ENCODE measurements around the gene TSPOAP1. TPM values are rescaled to one million over a fixed set of nuclear protein-coding genes. Genes with fewer than 3 reads are reported as not detected.

The TSPOAP1 gene
- total and polyA plus RNA-seq, 4 donors, result 22.6 to 123 (median 69.7) TPM

DNA sequence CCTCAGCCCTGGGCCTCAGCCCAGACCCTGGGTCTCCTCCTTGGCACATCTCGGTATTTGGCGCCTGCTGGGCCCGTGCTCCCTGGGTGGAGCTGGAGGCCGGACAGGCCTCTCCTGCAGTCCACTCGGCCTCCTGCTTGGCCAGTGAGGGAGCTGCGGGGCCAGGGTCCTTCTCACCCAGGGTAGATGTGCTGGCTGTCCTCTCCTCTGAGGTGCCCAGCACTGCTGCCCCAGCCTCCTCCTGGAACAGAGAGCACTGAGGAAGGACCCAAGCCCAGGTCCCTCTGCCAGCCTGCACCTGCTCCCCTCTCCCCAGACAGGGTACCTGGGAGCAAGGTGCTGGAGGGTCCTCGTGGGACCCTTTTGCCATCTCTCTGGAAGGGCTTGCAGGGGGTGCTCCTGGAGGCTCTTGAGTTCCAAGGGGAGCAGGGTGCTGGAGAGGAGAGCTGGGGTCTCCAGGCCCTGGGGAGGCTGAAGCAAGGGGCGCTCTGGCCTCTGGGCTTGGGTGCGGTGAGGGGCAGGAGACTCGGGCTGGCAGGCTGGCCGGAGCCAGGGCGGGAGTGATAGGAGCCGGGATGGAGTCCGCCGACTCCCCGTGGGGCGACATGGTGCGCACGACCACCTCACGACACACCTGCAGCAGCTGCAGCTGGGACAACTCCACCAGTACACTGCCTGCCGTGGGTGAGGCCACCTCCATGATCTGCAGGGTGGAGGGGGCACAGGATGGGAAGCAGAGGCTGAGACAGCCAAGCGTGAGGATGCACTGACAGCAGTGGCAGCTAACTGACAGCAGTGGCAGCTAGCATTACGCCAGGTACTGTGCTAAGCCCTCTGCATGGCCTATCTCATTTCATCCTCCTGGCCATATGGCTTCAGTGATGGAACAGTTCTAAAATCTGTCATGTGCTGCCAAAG lies 17.8 kb downstream of the TSPOAP1 start:
- no peaks in the 10 kb centered on the region for H3K9me3 ChIP-seq (ENCODE audit: control insufficient read depth, insufficient read depth, low read length)
- H3K27me3 ChIP-seq (ENCODE audit: control insufficient read depth, insufficient read depth, low read length), result no peaks in the 10 kb centered on the region
- H3K4me1 ChIP-seq (ENCODE audit: control insufficient read depth, insufficient read depth, low read length), result no peaks in the 10 kb centered on the region
- no peak overlapping the region for H3K4me3 ChIP-seq (ENCODE audit: low read depth, low read length)
- 91% methylated on average over 20 of the region's 23 CpGs for WGBS (ENCODE audit: insufficient coverage)
- DNase-seq (ENCODE audit: low read depth in 4 of 6, low spot score in 6 of 6), result no peak
- peaks cover 81% of the 10 kb centered on the region for H3K36me3 ChIP-seq (ENCODE audit: control insufficient read depth, insufficient read depth, low read length)
- no peak overlapping the region for H3K27ac ChIP-seq (ENCODE audit: low read depth, low read length)

DNA sequence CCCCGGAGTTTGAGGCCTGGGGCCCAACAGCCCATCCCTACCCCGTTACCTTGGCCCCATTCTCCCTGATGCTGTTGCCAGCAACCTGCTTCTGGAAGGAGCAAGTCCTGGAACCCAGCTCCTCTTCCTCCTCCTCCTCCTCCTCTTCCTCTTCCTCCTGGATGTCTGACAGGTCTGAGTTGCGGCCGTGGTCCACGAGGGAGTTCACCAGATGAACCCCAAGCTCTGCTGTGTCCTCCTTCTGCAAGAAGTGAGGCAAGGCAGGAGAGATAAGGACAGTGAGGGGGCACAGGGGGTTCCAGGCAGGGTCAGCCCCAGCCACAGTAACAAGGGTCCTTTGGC lies 18.7 kb downstream of the TSPOAP1 start:
- H3K27me3 ChIP-seq (ENCODE audit: control insufficient read depth, insufficient read depth, low read length), result no peaks in the 10 kb centered on the region
- no peaks in the 10 kb centered on the region for H3K9me3 ChIP-seq (ENCODE audit: control insufficient read depth, insufficient read depth, low read length)
- no peak for DNase-seq (ENCODE audit: low read depth in 4 of 6, low spot score in 6 of 6)
- peaks cover 82% of the 10 kb centered on the region for H3K36me3 ChIP-seq (ENCODE audit: control insufficient read depth, insufficient read depth, low read length)
- no peaks in the 10 kb centered on the region for H3K4me1 ChIP-seq (ENCODE audit: control insufficient read depth, insufficient read depth, low read length)
- 93% methylated on average over 5 of the region's 5 CpGs for WGBS (ENCODE audit: insufficient coverage)
- no peak overlapping the region for H3K4me3 ChIP-seq (ENCODE audit: low read depth, low read length)
- H3K27ac ChIP-seq (ENCODE audit: low read depth, low read length), result no peak overlapping the region

DNA sequence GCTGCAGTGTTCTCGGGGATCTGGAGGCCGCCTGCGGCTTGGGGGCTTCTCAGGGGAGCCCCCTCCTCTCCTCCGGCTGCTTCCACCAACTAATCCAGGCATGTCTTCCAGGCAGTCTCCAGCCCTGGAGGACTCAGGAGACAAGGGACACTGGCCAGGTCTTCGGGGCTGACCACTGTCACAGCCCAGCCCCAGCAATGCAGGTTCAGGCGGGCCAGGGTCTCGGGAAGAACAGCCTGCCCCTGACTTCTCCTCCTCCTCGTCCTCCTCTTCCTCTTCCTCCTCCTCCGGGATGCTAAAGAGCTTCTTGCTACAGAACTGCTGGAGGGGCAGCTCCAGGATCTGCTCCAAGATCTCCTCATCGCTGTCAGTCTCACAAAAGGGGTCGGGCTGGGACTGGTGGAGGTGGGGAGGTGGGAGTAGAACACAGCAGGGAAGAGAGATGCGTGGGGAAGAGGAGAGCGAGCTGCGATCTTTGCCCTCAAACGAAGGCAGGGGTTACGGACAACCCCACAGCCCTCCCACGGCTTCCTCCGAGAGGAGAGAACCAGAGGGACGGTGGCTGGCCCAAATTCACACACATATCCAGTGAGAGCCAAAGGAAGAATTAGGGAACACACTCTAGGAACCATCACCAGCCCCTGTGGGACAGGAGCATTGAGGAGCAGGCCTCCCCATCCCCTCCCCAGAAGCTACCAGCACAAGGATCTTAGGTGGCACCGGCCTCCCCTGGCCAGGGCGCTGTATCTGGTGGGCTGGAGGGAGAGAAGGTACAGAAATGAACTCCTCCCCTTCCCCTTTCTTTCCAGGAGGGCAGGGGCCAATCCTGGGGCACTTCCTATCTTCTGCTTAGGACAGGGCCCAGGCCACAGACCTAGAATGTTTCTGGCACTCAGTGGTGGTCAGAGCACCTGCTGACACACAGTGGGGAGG lies 19.3 kb downstream of the TSPOAP1 start:
- no peak overlapping the region for H3K27ac ChIP-seq (ENCODE audit: low read depth, low read length)
- no peak for DNase-seq (ENCODE audit: low read depth in 4 of 6, low spot score in 6 of 6)
- no peaks in the 10 kb centered on the region for H3K9me3 ChIP-seq (ENCODE audit: control insufficient read depth, insufficient read depth, low read length)
- no peaks in the 10 kb centered on the region for H3K27me3 ChIP-seq (ENCODE audit: control insufficient read depth, insufficient read depth, low read length)
- H3K4me1 ChIP-seq (ENCODE audit: control insufficient read depth, insufficient read depth, low read length), result peaks cover 5% of the 10 kb centered on the region
- H3K4me3 ChIP-seq (ENCODE audit: low read depth, low read length), result no peak overlapping the region
- peaks cover 83% of the 10 kb centered on the region for H3K36me3 ChIP-seq (ENCODE audit: control insufficient read depth, insufficient read depth, low read length)
- WGBS (ENCODE audit: insufficient coverage), result 76% methylated on average over 16 of the region's 21 CpGs

DNA sequence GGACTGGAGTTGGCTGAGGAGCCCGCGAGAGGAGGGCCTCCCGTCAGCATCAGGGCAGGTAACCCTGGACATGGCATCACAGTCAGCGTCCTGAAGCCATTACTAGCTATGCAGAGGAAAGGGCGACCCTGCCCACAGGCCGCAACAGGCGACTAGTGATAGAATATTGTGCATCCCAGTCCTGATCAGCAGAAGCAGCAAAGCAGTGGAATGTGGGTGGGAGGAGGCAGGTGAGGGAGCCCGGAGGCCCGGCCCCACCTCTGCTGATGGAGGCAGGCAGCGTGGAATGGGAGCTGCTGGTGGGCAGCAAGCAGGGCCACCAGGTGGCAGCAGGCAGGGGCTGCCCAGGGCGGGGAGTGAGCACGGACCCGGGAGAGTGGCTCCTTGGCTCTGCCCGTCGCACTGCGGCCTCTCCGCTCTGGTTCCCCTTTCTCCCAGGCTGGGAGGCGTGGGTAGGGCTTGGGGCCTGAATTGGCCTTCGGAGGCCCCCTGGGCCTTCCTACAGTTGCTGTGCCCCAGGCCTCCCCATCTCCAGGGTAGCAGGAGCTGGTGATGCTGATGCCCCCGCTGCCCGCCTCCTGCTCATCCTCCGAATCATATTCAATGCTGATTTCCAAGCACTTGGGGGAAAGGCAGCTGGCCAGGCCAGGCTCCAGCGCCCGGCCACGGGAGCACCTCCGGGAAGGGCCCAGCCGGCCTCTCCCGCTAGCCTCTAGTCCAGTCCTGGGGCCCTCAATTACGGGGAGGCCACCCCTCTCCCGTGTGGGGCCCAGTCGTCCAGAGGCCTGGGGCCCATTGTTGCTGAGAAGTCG lies 20.2 kb downstream of the TSPOAP1 start:
- peaks cover 85% of the 10 kb centered on the region for H3K36me3 ChIP-seq (ENCODE audit: control insufficient read depth, insufficient read depth, low read length)
- no peak overlapping the region for H3K4me3 ChIP-seq (ENCODE audit: low read depth, low read length)
- DNase-seq (ENCODE audit: low read depth in 4 of 6, low spot score in 6 of 6), result no peak
- H3K9me3 ChIP-seq (ENCODE audit: control insufficient read depth, insufficient read depth, low read length), result no peaks in the 10 kb centered on the region
- WGBS (ENCODE audit: insufficient coverage), result 73% methylated on average over 32 of the region's 32 CpGs
- no peak overlapping the region for H3K27ac ChIP-seq (ENCODE audit: low read depth, low read length)
- H3K27me3 ChIP-seq (ENCODE audit: control insufficient read depth, insufficient read depth, low read length), result no peaks in the 10 kb centered on the region
- peaks cover 9% of the 10 kb centered on the region for H3K4me1 ChIP-seq (ENCODE audit: control insufficient read depth, insufficient read depth, low read length)

DNA sequence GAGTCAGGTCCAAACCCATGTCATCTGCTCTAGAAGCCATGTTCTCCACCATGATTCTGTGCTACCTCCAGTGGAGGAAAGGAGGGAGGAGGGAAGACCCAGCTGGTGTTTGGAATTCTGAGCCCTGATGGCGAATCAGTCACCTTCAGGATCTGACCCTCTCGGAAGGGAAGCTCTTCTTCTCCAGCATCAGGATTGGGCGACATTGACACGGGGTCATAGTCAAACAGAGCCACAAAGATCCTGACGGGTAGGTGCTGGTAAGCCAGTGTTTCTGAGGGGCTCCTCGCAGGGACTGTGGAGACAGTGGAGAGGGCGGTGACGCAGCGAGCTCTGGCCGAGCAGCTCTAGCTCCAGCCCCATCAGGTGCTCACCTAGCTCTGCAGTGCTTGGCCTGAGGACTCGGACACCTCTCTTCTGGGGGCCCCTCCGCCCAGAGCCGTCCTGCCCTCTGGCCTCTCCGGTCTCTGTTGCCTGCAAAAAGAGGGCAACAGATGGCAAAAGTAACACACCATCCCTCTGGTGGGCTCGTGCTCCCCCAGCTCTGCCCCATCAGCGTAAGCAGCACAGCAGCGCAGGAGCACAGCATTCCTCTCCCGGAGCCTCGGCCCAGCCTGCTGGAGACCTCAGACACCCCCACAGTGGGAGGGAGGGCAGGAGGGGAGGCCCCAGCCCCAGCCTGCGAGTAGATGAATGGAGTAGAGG lies 21.0 kb downstream of the TSPOAP1 start:
- H3K27me3 ChIP-seq (ENCODE audit: control insufficient read depth, insufficient read depth, low read length), result no peaks in the 10 kb centered on the region
- H3K4me1 ChIP-seq (ENCODE audit: control insufficient read depth, insufficient read depth, low read length), result peaks cover 12% of the 10 kb centered on the region
- no peak overlapping the region for H3K4me3 ChIP-seq (ENCODE audit: low read depth, low read length)
- no peak for DNase-seq (ENCODE audit: low read depth in 4 of 6, low spot score in 6 of 6)
- H3K9me3 ChIP-seq (ENCODE audit: control insufficient read depth, insufficient read depth, low read length), result no peaks in the 10 kb centered on the region
- H3K36me3 ChIP-seq (ENCODE audit: control insufficient read depth, insufficient read depth, low read length), result peaks cover 93% of the 10 kb centered on the region
- no peak overlapping the region for H3K27ac ChIP-seq (ENCODE audit: low read depth, low read length)
- 85% methylated on average over 16 of the region's 20 CpGs for WGBS (ENCODE audit: insufficient coverage)

DNA sequence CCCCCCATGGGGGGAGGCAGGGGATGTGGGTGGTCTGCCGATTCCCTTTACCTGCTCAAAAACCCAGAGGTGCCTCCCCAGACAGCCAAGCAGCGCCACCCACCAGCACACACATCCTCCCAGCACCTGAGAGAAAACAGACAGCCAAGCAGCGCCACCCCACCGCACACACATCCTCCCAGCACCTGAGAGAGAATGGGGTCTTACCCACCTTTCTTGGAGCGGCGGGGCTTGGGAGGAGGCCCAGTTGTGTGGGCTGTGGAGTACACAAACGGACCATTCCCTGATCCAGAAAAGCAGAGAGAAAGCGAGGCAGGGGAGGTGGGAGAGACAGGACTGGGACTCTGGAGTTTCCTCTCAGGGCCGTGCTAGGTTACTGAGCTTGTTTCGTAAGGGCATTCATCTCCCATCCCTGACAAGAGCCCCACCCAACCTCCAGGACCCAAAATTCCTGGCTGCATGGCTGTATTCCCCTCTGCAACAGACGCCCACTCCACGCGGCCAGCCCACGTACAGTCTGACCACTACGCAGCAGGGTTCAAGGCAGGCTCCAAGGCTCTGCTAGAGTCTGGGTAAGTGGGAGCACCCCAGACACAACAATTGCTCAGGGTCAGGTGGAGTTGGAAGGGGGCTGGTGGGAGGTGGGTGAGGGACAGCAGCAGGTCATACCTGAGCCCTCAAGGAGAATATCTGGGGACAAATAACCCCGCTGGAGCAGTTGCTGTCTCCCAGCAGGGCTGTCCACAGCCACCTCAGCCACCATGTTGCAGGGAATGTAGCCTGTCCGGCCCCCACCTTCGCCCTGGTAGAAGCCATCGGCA lies 22.3 kb downstream of the TSPOAP1 start:
- H3K9me3 ChIP-seq (ENCODE audit: control insufficient read depth, insufficient read depth, low read length), result no peaks in the 10 kb centered on the region
- H3K27me3 ChIP-seq (ENCODE audit: control insufficient read depth, insufficient read depth, low read length), result no peaks in the 10 kb centered on the region
- peaks cover 93% of the 10 kb centered on the region for H3K36me3 ChIP-seq (ENCODE audit: control insufficient read depth, insufficient read depth, low read length)
- no peak overlapping the region for H3K4me3 ChIP-seq (ENCODE audit: low read depth, low read length)
- WGBS (ENCODE audit: insufficient coverage), result 92% methylated on average over 13 of the region's 19 CpGs
- peaks cover 15% of the 10 kb centered on the region for H3K4me1 ChIP-seq (ENCODE audit: control insufficient read depth, insufficient read depth, low read length)
- no peak for DNase-seq (ENCODE audit: low read depth in 4 of 6, low spot score in 6 of 6)
- no peak overlapping the region for H3K27ac ChIP-seq (ENCODE audit: low read depth, low read length)

DNA sequence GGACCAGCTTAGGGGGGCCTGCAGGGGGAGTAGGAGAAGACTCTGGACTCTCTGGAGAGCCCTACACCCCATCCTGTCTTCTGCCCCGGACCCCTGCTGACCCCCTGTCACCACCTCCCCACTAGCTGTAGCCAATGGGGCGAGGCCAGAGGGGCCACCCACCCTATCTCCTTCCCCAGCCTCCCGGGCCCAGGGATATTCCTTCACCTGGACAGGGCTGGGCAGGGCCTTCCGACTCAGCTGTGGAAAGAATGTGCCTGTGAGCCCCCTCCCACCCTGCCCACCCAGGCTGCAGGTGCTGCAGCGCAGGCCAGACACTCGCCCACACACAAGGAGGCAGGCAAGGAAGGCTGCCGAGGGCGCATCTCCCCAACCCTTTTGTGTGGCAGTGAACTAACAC lies 23.0 kb downstream of the TSPOAP1 start:
- DNase-seq (ENCODE audit: low read depth in 4 of 6, low spot score in 6 of 6), result no peak
- H3K4me3 ChIP-seq (ENCODE audit: low read depth, low read length), result no peak overlapping the region
- H3K27ac ChIP-seq (ENCODE audit: low read depth, low read length), result no peak overlapping the region
- peaks cover 88% of the 10 kb centered on the region for H3K36me3 ChIP-seq (ENCODE audit: control insufficient read depth, insufficient read depth, low read length)
- H3K9me3 ChIP-seq (ENCODE audit: control insufficient read depth, insufficient read depth, low read length), result no peaks in the 10 kb centered on the region
- WGBS (ENCODE audit: insufficient coverage), result 74% methylated on average over 7 of the region's 8 CpGs
- peaks cover 15% of the 10 kb centered on the region for H3K4me1 ChIP-seq (ENCODE audit: control insufficient read depth, insufficient read depth, low read length)
- H3K27me3 ChIP-seq (ENCODE audit: control insufficient read depth, insufficient read depth, low read length), result no peaks in the 10 kb centered on the region

DNA sequence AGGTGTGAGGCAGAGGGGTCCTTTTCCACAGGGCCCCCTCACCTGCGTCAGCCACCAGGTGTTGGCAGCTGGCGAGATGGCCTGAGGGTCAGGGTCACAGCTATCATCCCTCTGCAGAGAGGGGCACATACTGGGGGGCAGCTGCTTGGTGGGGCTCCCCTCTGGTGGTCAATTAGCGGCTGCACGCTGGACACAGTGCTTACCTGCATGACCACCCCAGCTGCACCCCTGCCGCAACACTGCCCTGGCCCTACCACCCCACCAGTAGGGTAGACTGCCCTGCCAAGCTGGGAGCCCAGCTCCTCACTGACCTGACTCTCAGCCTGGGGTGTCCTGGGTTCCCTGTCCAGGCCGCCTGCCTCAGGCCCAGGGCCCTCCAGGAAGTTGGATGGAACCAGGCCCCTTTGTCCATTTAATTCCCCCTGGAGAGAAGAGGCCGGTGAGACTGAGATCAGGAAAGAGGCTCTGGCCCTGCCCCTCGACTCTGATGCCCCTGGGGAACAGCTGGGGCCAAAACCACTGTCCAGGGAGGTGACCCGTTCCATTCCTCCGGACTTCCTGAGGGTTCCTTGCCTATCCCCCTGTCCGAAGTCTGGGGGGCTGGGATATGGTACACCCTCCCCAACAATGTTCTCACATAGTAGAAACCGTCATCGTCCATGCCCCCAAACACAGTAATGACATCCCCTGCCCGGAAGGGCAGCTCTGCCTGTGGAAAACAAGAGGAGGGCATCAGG lies 23.7 kb downstream of the TSPOAP1 start:
- peaks cover 15% of the 10 kb centered on the region for H3K4me1 ChIP-seq (ENCODE audit: control insufficient read depth, insufficient read depth, low read length)
- H3K27ac ChIP-seq (ENCODE audit: low read depth, low read length), result no peak overlapping the region
- H3K36me3 ChIP-seq (ENCODE audit: control insufficient read depth, insufficient read depth, low read length), result peaks cover 81% of the 10 kb centered on the region
- H3K4me3 ChIP-seq (ENCODE audit: low read depth, low read length), result no peak overlapping the region
- H3K27me3 ChIP-seq (ENCODE audit: control insufficient read depth, insufficient read depth, low read length), result no peaks in the 10 kb centered on the region
- WGBS (ENCODE audit: insufficient coverage), result 94% methylated on average over 13 of the region's 14 CpGs
- DNase-seq (ENCODE audit: low read depth in 4 of 6, low spot score in 6 of 6), result no peak
- H3K9me3 ChIP-seq (ENCODE audit: control insufficient read depth, insufficient read depth, low read length), result no peaks in the 10 kb centered on the region

Measured in spinal cord (tissue), 10 donors.